ENCODE results near the gene PLEKHA5. TPM values are rescaled to one million over a fixed set of nuclear protein-coding genes. Genes with fewer than 3 reads are reported as not detected.

Gene PLEKHA5
- total and polyA plus RNA-seq, 2 experiments from 2014 or later, result 82.8 to 112 TPM

DNA sequence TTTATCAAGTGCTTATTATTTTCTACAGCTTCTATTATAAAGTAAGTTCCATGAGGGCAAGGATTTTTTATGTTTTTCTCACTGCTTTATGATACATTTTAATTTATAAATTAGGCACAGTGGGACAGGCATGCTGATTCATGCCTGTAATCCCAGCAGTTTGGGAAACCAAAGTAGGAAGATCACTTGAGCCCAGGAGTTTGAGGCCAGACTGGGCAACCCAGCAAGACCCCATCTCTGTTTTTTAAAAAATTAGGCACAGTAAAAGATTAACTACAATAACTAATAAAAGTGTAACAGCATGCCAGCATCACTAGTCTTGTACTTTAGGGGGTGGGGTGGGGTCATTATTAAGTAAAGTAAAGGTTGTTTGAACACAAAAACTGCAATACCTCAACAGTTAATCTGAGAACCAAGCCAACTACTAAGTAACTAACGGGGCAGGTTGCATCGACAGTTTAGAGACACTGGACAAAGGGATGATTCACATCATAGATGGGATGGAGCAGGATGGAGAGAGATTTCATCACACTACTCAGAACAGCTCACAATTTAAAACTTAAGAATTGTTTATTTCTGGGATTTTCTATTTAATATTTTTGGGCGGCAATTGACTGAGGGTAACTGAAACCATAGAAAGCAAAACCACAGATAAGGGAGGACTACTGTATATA is 119.5 kb downstream of the PLEKHA5 start:
- no peaks in the 10 kb centered on the region for H3K9me2 ChIP-seq (ENCODE audit: insufficient read depth)
- no peaks in the 10 kb centered on the region for H3K36me3 ChIP-seq (ENCODE audit: insufficient read depth)
- no peak for ATAC-seq
- no peak overlapping the region for H2AFZ ChIP-seq
- no peak overlapping the region for H3K4me3 ChIP-seq
- no peak for DNase-seq (ENCODE audit: low spot score)
- Mint-ChIP-seq H3K36me3 (ENCODE audit: low read depth) (no peaks in the 10 kb centered on the region), H3K27ac (no peak overlapping the region; the same call in 1 of the 2 replicates), H3K27me3 (ENCODE audit: insufficient read depth, low read depth, poor library complexity) (peaks cover 6% of the 10 kb centered on the region), H3K4me1 (peaks cover 2% of the 10 kb centered on the region; the same call in 2 of the 3 replicates), H3K9me3 (no peaks in the 10 kb centered on the region), H3K4me3 (no peak overlapping the region)
- 0 out of 2 replicates have a peak, but pooled peaks cover 5% of the 10 kb centered on the region for H3K4me1 ChIP-seq (ENCODE audit: insufficient read depth)
- H3K27me3 ChIP-seq (ENCODE audit: insufficient read depth), result no peaks in the 10 kb centered on the region
- peaks cover 66% of the 10 kb centered on the region for H3K79me2 ChIP-seq (replicated peaks; ENCODE audit: insufficient read depth)
- TF ChIP-seq CTCF (conservative IDR thresholded peaks at IDR 0.05; ENCODE audit: low read depth in 2 of 2) (no peak), STAT1 (IDR thresholded peaks at IDR 0.05; ENCODE audit: unreplicated experiment) (no peak), EZH2phosphoT487 (IDR thresholded peaks at IDR 0.05; ENCODE audit: unreplicated experiment) (no peak), NANOG (IDR thresholded peaks at IDR 0.05; ENCODE audit: borderline replicate concordance) (no peak), ZNF114 (CRISPR knock-in tag; IDR thresholded peaks at IDR 0.05) (no peak)
- no peak overlapping the region for H3K27ac ChIP-seq (ENCODE audit: low read depth)
- no peaks in the 10 kb centered on the region; the same call in none of the 2 replicates for H4K20me1 ChIP-seq (replicated peaks; ENCODE audit: insufficient read depth)
- no peaks in the 10 kb centered on the region for H3F3A ChIP-seq (replicated peaks; ENCODE audit: low read depth)
- H3K4me2 ChIP-seq, result no peak overlapping the region

GRCh38 chr12:19251481-19252132 is 122.1 kb downstream of the PLEKHA5 start:
- H3K4me1 ChIP-seq (ENCODE audit: insufficient read depth), result no peaks in the 10 kb centered on the region
- no peak overlapping the region for H3K4me3 Mint-ChIP-seq
- no peaks in the 10 kb centered on the region for H3F3A ChIP-seq (replicated peaks; ENCODE audit: low read depth)
- H3K27me3 ChIP-seq (ENCODE audit: insufficient read depth), result no peaks in the 10 kb centered on the region
- peaks cover 42% of the 10 kb centered on the region for H3K79me2 ChIP-seq (replicated peaks; ENCODE audit: insufficient read depth)
- no peaks in the 10 kb centered on the region for H3K36me3 Mint-ChIP-seq (ENCODE audit: low read depth)
- DNase-seq (ENCODE audit: low spot score), result no peak
- no peaks in the 10 kb centered on the region for H3K9me2 ChIP-seq (ENCODE audit: insufficient read depth)
- no peak for ATAC-seq
- no peak overlapping the region for H3K4me2 ChIP-seq
- H3K27ac ChIP-seq (ENCODE audit: low read depth), result no peak overlapping the region
- H3K27ac Mint-ChIP-seq, result no peak overlapping the region
- no peaks in the 10 kb centered on the region; the same call in none of the 2 replicates for H4K20me1 ChIP-seq (replicated peaks; ENCODE audit: insufficient read depth)
- no peak overlapping the region for H3K4me3 ChIP-seq
- peaks cover 2% of the 10 kb centered on the region; the same call in 2 of the 3 replicates for H3K4me1 Mint-ChIP-seq
- H3K27me3 Mint-ChIP-seq (ENCODE audit: insufficient read depth, low read depth, poor library complexity), result peaks cover 2% of the 10 kb centered on the region
- H2AFZ ChIP-seq, result no peak overlapping the region
- no peaks in the 10 kb centered on the region for H3K9me3 Mint-ChIP-seq
- H3K36me3 ChIP-seq (ENCODE audit: insufficient read depth), result no peaks in the 10 kb centered on the region
- TF ChIP-seq ZNF462 (CRISPR knock-in tag; IDR thresholded peaks at IDR 0.05) (no peak), ETS1 (IDR thresholded peaks at IDR 0.05) (no peak), ZNF114 (CRISPR knock-in tag; IDR thresholded peaks at IDR 0.05) (no peak), JUNB (IDR thresholded peaks at IDR 0.05; ENCODE audit: unreplicated experiment) (no peak), POLR2AphosphoS5 (IDR thresholded peaks at IDR 0.05; ENCODE audit: low read depth) (no peak)

Measured in GM23338 (cell line).